K562 (cell line): ENCODE data around the gene TXK.

ENCODE experiments used
- CREB3 ChIP-seq: fragments of 450-650 bp; conservative IDR thresholded peaks from 2 replicates; pipeline ENCODE4 v1.6.1; 2016; ENCODE audit warnings: missing genetic modification characterization, low read depth, mild to moderate bottlenecking, missing compliant biosample characterization, moderate library complexity
- E2F5 ChIP-seq: sonication (generic); formaldehyde crosslinking; IDR thresholded peaks from 2 replicates; pipeline ENCODE4 v1.8.0; 2022; ENCODE audit warnings: mild to moderate bottlenecking, missing genetic modification reagents
- E2F6 ChIP-seq, 2 experiments: IDR thresholded peaks; 2 replicates each; pipeline ENCODE4 v1.6.1; 2011; ENCODE audit warnings: borderline replicate concordance in 1 of 2, control low read depth in 1 of 2, low read depth in 1 of 2, low read length in 1 of 2, mild to moderate bottlenecking in 1 of 2, mixed read lengths in 1 of 2, moderate library complexity in 1 of 2; ENCODE audit not compliant: insufficient read depth in 1 of 2, insufficient read length in 1 of 2, poor library complexity in 1 of 2, severe bottlenecking in 1 of 2; ENCODE audit errors: extremely low read depth in 1 of 2
- HBP1 ChIP-seq: fragments of 450-650 bp; formaldehyde crosslinking; IDR thresholded peaks from 2 replicates; pipeline ENCODE4 v1.4.0; 2022; ENCODE audit warnings: missing genetic modification characterization
- KDM1A ChIP-seq, 2 experiments: fragments of 450-650 bp; IDR thresholded peaks; 2 replicates each; pipeline ENCODE4 v1.6.1; 2016; ENCODE audit warnings: mild to moderate bottlenecking in 2 of 2
- MAFK ChIP-seq: IDR thresholded peaks from 2 replicates; pipeline ENCODE4 v1.6.1; 2011; ENCODE audit warnings: low read length, improper control_type of control experiment
- NONO ChIP-seq, 2 experiments: fragments of 200-400 bp in 1 of 2; fragments of 450-650 bp in 1 of 2; formaldehyde crosslinking in 1 of 2; IDR thresholded peaks; 2 replicates each; pipeline ENCODE4 v1.6.1; 2017; ENCODE audit warnings: low read depth in 2 of 2, mild to moderate bottlenecking in 2 of 2, moderate library complexity in 2 of 2, low read length in 1 of 2
- POLR2A ChIP-seq: fragments of 450-650 bp; conservative IDR thresholded peaks from 2 replicates; pipeline ENCODE4 v1.6.1; 2016
- SREBF1 ChIP-seq: fragments of 150-350 bp; IDR thresholded peaks from 2 replicates; pipeline ENCODE4 v1.6.1; 2014; ENCODE audit warnings: antibody characterized with exemption, low read depth, low read length, borderline replicate concordance
- TGIF2 ChIP-seq: sonication (generic); formaldehyde crosslinking; IDR thresholded peaks from 2 replicates; pipeline ENCODE4 v1.8.1; 2022; ENCODE audit warnings: mild to moderate bottlenecking, missing genetic modification reagents, moderate library complexity
- ZNF311 ChIP-seq: fragments of 250-450 bp; sonication (Bioruptor Pico); IDR thresholded peaks from 2 replicates; pipeline ENCODE4 v1.4.0; 2020; ENCODE audit warnings: mild to moderate bottlenecking, moderate library complexity
- ZNF551 ChIP-seq: fragments of 250-450 bp; sonication (Bioruptor Pico); IDR thresholded peaks from 2 replicates; pipeline ENCODE4 v1.5.0; 2021; ENCODE audit warnings: mild to moderate bottlenecking, moderate library complexity
- ZNF76 ChIP-seq: fragments of 250-450 bp; sonication (Bioruptor Pico); IDR thresholded peaks from 2 replicates; pipeline ENCODE4 v1.4.0; 2020; ENCODE audit warnings: mild to moderate bottlenecking, moderate library complexity, borderline replicate concordance

GRCh38 chr4:48149827-48150370, 15.8 kb upstream of the TXK start:
- TF ChIP-seq TGIF2 (no peak), CREB3 (no peak), SREBF1 (no peak), HBP1 (CRISPR knock-in tag) (no peak), POLR2A (no peak), KDM1A (IDR thresholded peaks at IDR 0.05) (no peak), NONO (IDR thresholded peaks at IDR 0.05; ENCODE audit: low read depth in 2 of 2, low read length in 1 of 2) (no peak), MAFK (no peak), ZNF551 (CRISPR knock-in tag) (no peak), E2F6 (IDR thresholded peaks at IDR 0.05; ENCODE audit: borderline replicate concordance in 1 of 2, extremely low read depth in 1 of 2, insufficient read depth in 1 of 2, insufficient read length in 1 of 2, low read depth in 1 of 2, low read length in 1 of 2, poor library complexity in 1 of 2, severe bottlenecking in 1 of 2) (no peak), ZNF76 (CRISPR knock-in tag) (no peak), E2F5 (CRISPR knock-in tag) (no peak), ZNF311 (CRISPR knock-in tag) (no peak)
